HEK293T (cell line): Measurements from ENCODE around the gene POLR3B.

Source experiments
- BHLHE40 ChIP-seq: fragments of 450-650 bp; IDR thresholded peaks from 2 replicates; pipeline ENCODE4 v1.6.1; 2016; ENCODE audit warnings: mild to moderate bottlenecking, moderate library complexity, borderline replicate concordance
- CTBP1 ChIP-seq: fragments of 450-650 bp; IDR thresholded peaks from 2 replicates; pipeline ENCODE4 v1.6.1; 2016; ENCODE audit warnings: borderline replicate concordance
- ELF4 ChIP-seq: fragments of 450-650 bp; IDR thresholded peaks from 2 replicates; pipeline ENCODE4 v1.6.1; 2017; ENCODE audit warnings: antibody characterized with exemption
- FOXA1 ChIP-seq: fragments of 450-650 bp; IDR thresholded peaks from 2 replicates; pipeline ENCODE4 v1.6.1; 2016; ENCODE audit warnings: mild to moderate bottlenecking
- FOXM1 ChIP-seq: fragments of 450-650 bp; IDR thresholded peaks from 2 replicates; pipeline ENCODE4 v1.6.1; 2017; ENCODE audit warnings: mild to moderate bottlenecking, borderline replicate concordance
- LEF1 ChIP-seq: fragments of 450-650 bp; IDR thresholded peaks from 2 replicates; pipeline ENCODE4 v1.6.1; 2017; ENCODE audit warnings: mild to moderate bottlenecking, borderline replicate concordance
- NFRKB ChIP-seq: fragments of 450-650 bp; IDR thresholded peaks from 2 replicates; pipeline ENCODE4 v1.6.1; 2016; ENCODE audit warnings: mild to moderate bottlenecking, moderate library complexity
- SP1 ChIP-seq: fragments of 450-650 bp; IDR thresholded peaks from 2 replicates; pipeline ENCODE4 v1.6.1; 2017
- SUZ12 ChIP-seq: fragments of 450-650 bp; IDR thresholded peaks from 2 replicates; pipeline ENCODE4 v1.6.1; 2016; ENCODE audit warnings: mild to moderate bottlenecking
- TARDBP ChIP-seq: fragments of 450-650 bp; IDR thresholded peaks from 2 replicates; pipeline ENCODE4 v1.6.1; 2016
- ZNF384 ChIP-seq: fragments of 450-650 bp; IDR thresholded peaks from 2 replicates; pipeline ENCODE4 v1.6.1; 2016
- TF ChIP-seq, protein P1 (sequence below): fragments of 450-650 bp; IDR thresholded peaks from 2 replicates; pipeline ENCODE4 v1.6.1; 2016

- no peak for TF ChIP-seq SUZ12
- TF ChIP-seq TARDBP, result no peak
- no peak for TF ChIP-seq FOXA1
- no peak for TF ChIP-seq ELF4
- TF ChIP-seq FOXM1, result no peak
- TF ChIP-seq LEF1, result no peak
- TF ChIP-seq, protein P1, sequence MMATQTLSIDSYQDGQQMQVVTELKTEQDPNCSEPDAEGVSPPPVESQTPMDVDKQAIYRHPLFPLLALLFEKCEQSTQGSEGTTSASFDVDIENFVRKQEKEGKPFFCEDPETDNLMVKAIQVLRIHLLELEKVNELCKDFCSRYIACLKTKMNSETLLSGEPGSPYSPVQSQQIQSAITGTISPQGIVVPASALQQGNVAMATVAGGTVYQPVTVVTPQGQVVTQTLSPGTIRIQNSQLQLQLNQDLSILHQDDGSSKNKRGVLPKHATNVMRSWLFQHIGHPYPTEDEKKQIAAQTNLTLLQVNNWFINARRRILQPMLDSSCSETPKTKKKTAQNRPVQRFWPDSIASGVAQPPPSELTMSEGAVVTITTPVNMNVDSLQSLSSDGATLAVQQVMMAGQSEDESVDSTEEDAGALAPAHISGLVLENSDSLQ, result no peak
- no peak for TF ChIP-seq BHLHE40
- no peak for TF ChIP-seq ZNF384
- no peak for TF ChIP-seq SP1
- no peak for TF ChIP-seq CTBP1
- TF ChIP-seq NFRKB, result no peak
Observed at GRCh38 chr12:106480251-106480650, 122.7 kb downstream of the POLR3B start.
